HG02678 (cell line): Measurements from ENCODE around the gene OGDH.

ENCODE experiments used
- ATAC-seq: cut with Tn5 transposase; IDR thresholded peaks from one replicate; pipeline ENCODE4 v1.9.1; 2021; ENCODE audit warnings: mild to moderate bottlenecking, moderate library complexity; ENCODE audit not compliant: unreplicated experiment

The OGDH gene

DNA sequence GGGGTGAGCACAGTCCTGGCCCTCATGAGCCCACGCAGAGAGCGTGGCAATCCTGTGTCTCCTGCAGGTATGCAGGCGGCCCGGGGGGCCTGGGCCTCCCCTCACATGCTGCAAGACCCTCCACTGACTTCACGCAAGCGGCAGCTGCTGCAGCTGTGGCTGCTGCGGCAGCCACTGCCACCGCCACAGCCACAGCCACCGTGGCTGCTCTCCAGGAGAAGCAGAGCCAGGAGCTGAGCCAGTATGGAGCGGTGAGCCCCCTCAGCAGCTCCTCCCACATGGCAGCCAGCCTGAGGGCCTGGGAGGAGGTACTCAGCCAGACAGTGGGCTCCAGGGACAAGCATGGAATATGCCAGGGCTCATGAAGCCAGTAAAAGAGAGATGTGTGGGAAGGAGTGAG lies 150.9 kb downstream of the OGDH start:
- no peak for ATAC-seq

DNA sequence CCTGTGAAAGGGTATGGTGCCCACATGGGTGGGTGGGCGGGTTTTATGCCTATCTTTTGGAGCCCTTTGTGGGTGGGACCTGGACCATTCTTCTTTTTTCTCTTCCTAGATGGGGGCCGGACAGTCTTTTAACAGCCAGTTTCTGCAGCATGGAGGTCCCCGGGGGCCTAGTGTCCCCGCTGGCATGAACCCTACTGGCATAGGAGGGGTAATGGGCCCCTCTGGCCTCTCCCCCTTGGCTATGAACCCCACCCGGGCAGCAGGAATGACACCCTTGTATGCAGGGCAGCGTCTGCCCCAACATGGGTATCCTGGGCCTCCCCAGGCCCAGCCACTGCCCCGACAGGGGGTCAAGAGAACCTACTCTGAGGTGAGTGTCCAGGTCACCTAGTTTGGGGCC lies 151.3 kb downstream of the OGDH start:
- ATAC-seq: no peak
